ENCODE measurements around the gene OR52B2.

- TF ChIP-seq CTCF (IDR thresholded peaks at IDR 0.05) (no peak), POLR2A (IDR thresholded peaks at IDR 0.05) (no peak), EP300 (IDR thresholded peaks at IDR 0.05) (no peak), POLR2AphosphoS5 (IDR thresholded peaks at IDR 0.05) (no peak)
Observed at GRCh38 chr11:6203327-6203726, 33.2 kb upstream of the OR52B2 start.

Measured in stomach (tissue), 4 donors.